Tibial nerve (tissue), 4 donors: Measurements from ENCODE around the gene IL1RAP. TPM values are rescaled to one million over a fixed set of nuclear protein-coding genes. Genes with fewer than 3 reads are reported as not detected.

Experiments used
- DNase-seq, 2 donors: peaks; one replicate each; pipeline ENCODE4 v3.0.0-alpha.2; 2019; ENCODE audit warnings: low spot score in 2 of 2
- H3K27ac ChIP-seq, 4 donors: fragments of 200-600 bp; sonication (generic) in 3 of 4; one replicate each; pipeline ENCODE4 v1.5.1; 2017 to 2019; ENCODE audit warnings: mild to moderate bottlenecking in 1 of 4
- H3K27me3 ChIP-seq, 2 donors: fragments of 200-600 bp; sonication (generic) in 1 of 2; one replicate each; pipeline versions ENCODE4 v1.5.1 to v1.6.0; 2017 to 2019
- H3K36me3 ChIP-seq, 3 donors: fragments of 200-600 bp; sonication (generic); one replicate each; pipeline ENCODE4 v1.5.1; 2018 to 2019
- H3K4me1 ChIP-seq, 4 donors: fragments of 200-600 bp; sonication (generic) in 3 of 4; one replicate each; pipeline ENCODE4 v1.5.1; 2017 to 2019
- H3K4me3 ChIP-seq, 4 donors: fragments of 200-600 bp; sonication (generic) in 3 of 4; one replicate each; pipeline ENCODE4 v1.5.1; 2017 to 2019; ENCODE audit warnings: mild to moderate bottlenecking in 1 of 4, moderate library complexity in 1 of 4
- H3K9me3 ChIP-seq, 4 donors: fragments of 200-600 bp; sonication (generic) in 3 of 4; one replicate each; pipeline ENCODE4 v1.5.1; 2017 to 2019
- EP300 ChIP-seq, 2 donors: sonication (generic); formaldehyde crosslinking; IDR thresholded peaks; one replicate each; pipeline ENCODE4 v1.6.1; 2017; ENCODE audit warnings: antibody characterized with exemption in 2 of 2, mild to moderate bottlenecking in 1 of 2
- POLR2A ChIP-seq, 2 donors: fragments of 450-650 bp; IDR thresholded peaks; one replicate each; pipeline ENCODE4 v1.6.1; 2017; ENCODE audit warnings: antibody characterized with exemption in 2 of 2, mild to moderate bottlenecking in 2 of 2, moderate library complexity in 2 of 2
- WGBS, 2 donors: methylation state at CpG; one replicate each; pipeline ENCODE4 v1.1.5; 2018; 5-methylcytosine and 5-hydroxymethylcytosine counted together
- total RNA-seq, 4 donors: library from RNA; depleted of rRNA; stranded (reverse); fragments of >200 nt; gene quantifications; one replicate each; pipeline ENCODE4 v1.1.0, GENCODE V29; 2016
- TF ChIP-seq, protein P1 (sequence below), 5 experiments: fragments of 200-600 bp in 3 of 5; fragments of 450-650 bp in 2 of 5; sonication (generic) in 3 of 5; IDR thresholded peaks; one replicate each; pipeline ENCODE4 v1.5.1; 2016 to 2019; ENCODE audit warnings: antibody characterized with exemption in 5 of 5, mild to moderate bottlenecking in 3 of 5, moderate library complexity in 2 of 5

IL1RAP gene
- total RNA-seq, 4 donors from 2014 or later: 7.2 to 24.5 (median 11.8) TPM

DNA sequence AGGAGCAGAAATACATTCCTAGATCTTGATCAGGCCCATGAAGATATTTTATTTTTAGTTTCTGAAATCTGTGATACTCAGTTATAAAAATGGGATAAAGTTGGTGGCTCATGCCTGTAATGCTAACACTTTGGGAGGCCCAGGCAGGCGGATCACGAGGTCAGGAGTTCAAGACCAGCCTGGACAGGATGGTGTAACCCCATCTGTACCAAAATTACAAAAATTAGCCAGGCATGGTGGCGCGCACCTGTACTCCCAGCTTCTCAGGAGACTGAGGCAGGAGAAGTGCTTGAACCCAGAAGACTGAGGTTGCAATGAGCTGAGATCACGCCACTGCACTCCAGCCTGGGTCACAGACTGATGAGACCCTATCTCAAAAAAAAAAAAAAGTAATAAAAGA lies 105.5 kb downstream of the IL1RAP start:
- Histone ChIP-seq H3K27ac (no peak overlapping the region), H3K36me3 (peaks cover 0 to 11% (median 0%) of the 10 kb centered on the region in 3 donors), H3K4me1 (no peaks in the 10 kb centered on the region), H3K4me3 (no peak overlapping the region), H3K9me3 (no peaks in the 10 kb centered on the region), H3K27me3 (no peaks in the 10 kb centered on the region)
- 83 to 84% methylated on average over 5 of the region's 5 CpGs for WGBS, 2 donors
- no peak for DNase-seq
- no peak for TF ChIP-seq POLR2A (IDR thresholded peaks at IDR 0.05)
- TF ChIP-seq, protein P1, sequence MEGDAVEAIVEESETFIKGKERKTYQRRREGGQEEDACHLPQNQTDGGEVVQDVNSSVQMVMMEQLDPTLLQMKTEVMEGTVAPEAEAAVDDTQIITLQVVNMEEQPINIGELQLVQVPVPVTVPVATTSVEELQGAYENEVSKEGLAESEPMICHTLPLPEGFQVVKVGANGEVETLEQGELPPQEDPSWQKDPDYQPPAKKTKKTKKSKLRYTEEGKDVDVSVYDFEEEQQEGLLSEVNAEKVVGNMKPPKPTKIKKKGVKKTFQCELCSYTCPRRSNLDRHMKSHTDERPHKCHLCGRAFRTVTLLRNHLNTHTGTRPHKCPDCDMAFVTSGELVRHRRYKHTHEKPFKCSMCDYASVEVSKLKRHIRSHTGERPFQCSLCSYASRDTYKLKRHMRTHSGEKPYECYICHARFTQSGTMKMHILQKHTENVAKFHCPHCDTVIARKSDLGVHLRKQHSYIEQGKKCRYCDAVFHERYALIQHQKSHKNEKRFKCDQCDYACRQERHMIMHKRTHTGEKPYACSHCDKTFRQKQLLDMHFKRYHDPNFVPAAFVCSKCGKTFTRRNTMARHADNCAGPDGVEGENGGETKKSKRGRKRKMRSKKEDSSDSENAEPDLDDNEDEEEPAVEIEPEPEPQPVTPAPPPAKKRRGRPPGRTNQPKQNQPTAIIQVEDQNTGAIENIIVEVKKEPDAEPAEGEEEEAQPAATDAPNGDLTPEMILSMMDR (IDR thresholded peaks at IDR 0.05): no peak
- TF ChIP-seq EP300 (IDR thresholded peaks at IDR 0.05): no peak

DNA sequence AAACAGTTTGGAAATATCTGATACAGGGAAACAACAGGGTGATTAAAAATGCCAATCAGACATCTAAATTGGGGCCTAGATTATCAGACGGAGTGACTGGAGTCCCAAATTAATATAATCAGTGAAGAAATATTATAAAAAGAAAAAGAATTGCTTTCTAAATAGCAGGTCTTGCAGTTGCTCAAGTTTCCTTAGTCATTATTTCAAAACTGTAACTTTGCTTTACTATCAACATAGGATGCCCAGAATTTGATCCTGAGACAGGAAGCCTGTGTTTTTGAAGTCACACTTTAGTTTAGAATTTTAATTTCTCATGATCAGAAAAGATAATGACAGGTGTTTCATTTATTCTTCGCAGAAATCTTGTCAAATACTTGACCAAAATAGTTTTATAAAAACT lies 105.9 kb downstream of the IL1RAP start:
- no peak for DNase-seq
- Histone ChIP-seq H3K36me3 (peaks cover 0 to 15% (median 0%) of the 10 kb centered on the region in 3 donors), H3K27me3 (no peaks in the 10 kb centered on the region), H3K27ac (no peak overlapping the region), H3K9me3 (no peaks in the 10 kb centered on the region), H3K4me3 (no peak overlapping the region), H3K4me1 (no peaks in the 10 kb centered on the region)
- 90 to 93% methylated on average over 2 of the region's 2 CpGs for WGBS, 2 donors
- TF ChIP-seq POLR2A (IDR thresholded peaks at IDR 0.05) (no peak), EP300 (IDR thresholded peaks at IDR 0.05) (no peak)
- TF ChIP-seq, protein P1 (IDR thresholded peaks at IDR 0.05): no peak

DNA sequence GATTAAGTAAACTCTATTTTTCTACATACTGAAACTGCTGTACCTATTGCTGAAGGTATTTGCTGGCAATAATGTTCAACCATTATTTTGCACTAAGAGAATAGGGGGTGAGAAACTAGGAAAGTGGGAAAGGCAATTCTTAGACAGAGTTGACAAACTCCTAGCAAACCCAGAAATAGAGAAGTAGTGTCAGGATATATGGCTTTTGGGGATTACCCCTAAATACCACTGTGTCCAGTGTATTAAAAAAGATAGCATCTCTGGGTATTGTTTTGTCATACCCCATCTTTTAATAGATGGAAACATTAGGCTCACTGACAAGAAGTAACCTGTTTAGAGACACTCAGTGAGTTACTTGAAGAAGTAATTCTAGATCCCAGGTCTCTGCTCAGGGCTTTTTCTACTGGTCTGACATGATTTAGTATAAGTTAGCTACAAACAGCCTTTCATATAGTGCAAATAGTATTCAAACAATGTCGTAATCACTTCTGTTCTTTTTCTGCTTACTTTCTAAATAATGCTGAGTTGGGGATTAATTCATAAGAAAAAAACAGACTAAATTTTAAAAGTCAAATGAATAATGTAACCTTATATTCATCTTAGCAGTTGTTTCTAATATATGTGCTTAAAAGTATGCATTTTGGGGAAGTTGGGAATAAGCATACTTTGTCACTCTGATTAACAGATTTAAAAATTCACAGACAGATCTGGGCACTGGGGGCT lies 107.2 kb downstream of the IL1RAP start:
- no peaks in the 10 kb centered on the region for H3K27me3 ChIP-seq
- no peaks in the 10 kb centered on the region for H3K9me3 ChIP-seq
- 51 to 68% methylated on average over 1 of the region's 1 CpG for WGBS, 2 donors
- no peak overlapping the region for H3K27ac ChIP-seq
- DNase-seq: no peak
- H3K36me3 ChIP-seq: peaks cover 0 to 21% (median 0%) of the 10 kb centered on the region in 3 donors
- TF ChIP-seq, protein P1 (IDR thresholded peaks at IDR 0.05): no peak
- no peak for TF ChIP-seq EP300 (IDR thresholded peaks at IDR 0.05)
- no peak for TF ChIP-seq POLR2A (IDR thresholded peaks at IDR 0.05)
- H3K4me3 ChIP-seq: no peak overlapping the region
- H3K4me1 ChIP-seq: no peaks in the 10 kb centered on the region

DNA sequence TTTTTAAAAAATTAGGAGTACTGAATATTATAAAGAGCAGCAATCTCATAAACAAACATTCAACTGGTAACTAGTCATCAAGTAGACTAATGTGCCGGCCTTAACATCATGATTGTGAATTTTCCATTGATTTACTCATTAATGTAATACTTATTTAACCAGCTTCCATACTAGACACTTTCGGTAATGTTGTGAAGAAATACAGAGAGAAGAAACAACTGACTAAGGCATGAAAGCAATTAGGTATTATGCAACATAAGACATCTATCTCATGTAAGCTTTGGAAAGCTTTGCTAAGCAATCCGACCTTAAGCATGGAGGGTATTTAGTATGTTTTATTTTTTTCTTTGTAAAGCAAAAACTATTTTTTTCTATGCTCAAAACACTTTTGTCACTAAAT lies 108.0 kb downstream of the IL1RAP start:
- no peak overlapping the region for H3K27ac ChIP-seq
- no peak for DNase-seq
- no peaks in the 10 kb centered on the region for H3K4me1 ChIP-seq
- H3K9me3 ChIP-seq: no peaks in the 10 kb centered on the region
- no peak for TF ChIP-seq POLR2A (IDR thresholded peaks at IDR 0.05)
- TF ChIP-seq EP300 (IDR thresholded peaks at IDR 0.05): no peak
- TF ChIP-seq, protein P1 (IDR thresholded peaks at IDR 0.05): no peak
- no peaks in the 10 kb centered on the region for H3K27me3 ChIP-seq
- no peak overlapping the region for H3K4me3 ChIP-seq
- peaks cover 0 to 21% (median 0%) of the 10 kb centered on the region in 3 donors for H3K36me3 ChIP-seq
- 83 to 84% methylated on average over 3 of the region's 3 CpGs for WGBS, 2 donors

DNA sequence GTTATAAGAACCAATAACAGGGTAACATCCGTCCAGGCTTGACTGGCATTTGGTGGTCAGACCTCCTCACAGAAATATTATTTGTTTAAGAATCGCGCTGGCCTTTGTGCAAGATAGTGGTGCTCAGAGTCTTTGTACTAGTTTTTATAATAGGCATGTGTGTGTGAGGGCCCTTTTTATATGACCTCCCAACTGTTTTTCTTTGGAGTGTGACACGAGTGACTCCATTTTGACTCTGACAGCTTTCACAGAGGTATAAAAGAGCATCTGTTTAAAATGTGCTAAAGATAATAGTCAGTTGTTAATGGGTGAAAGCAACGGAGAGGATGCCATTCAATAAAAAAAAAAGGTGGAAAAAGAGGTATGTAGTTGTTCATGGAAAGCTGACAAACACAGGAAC lies 110.4 kb downstream of the IL1RAP start:
- peaks cover 0 to 21% (median 0%) of the 10 kb centered on the region in 3 donors for H3K36me3 ChIP-seq
- TF ChIP-seq EP300 (IDR thresholded peaks at IDR 0.05): no peak
- TF ChIP-seq, protein P1 (IDR thresholded peaks at IDR 0.05): no peak
- no peak for TF ChIP-seq POLR2A (IDR thresholded peaks at IDR 0.05)
- H3K27me3 ChIP-seq: no peaks in the 10 kb centered on the region
- no peak overlapping the region for H3K4me3 ChIP-seq
- no peak for DNase-seq
- 35 to 59% methylated on average over 5 of the region's 5 CpGs for WGBS, 2 donors
- no peaks in the 10 kb centered on the region for H3K9me3 ChIP-seq
- H3K27ac ChIP-seq: no peak overlapping the region
- no peaks in the 10 kb centered on the region for H3K4me1 ChIP-seq
